NAMALWA (cell line): ENCODE data around the gene TAF10.

Experiments used
- DNase-seq: peaks from one replicate; pipeline ENCODE4 v3.0.0-alpha.2; 2015; ENCODE audit warnings: low spot score

The TAF10 gene

DNA sequence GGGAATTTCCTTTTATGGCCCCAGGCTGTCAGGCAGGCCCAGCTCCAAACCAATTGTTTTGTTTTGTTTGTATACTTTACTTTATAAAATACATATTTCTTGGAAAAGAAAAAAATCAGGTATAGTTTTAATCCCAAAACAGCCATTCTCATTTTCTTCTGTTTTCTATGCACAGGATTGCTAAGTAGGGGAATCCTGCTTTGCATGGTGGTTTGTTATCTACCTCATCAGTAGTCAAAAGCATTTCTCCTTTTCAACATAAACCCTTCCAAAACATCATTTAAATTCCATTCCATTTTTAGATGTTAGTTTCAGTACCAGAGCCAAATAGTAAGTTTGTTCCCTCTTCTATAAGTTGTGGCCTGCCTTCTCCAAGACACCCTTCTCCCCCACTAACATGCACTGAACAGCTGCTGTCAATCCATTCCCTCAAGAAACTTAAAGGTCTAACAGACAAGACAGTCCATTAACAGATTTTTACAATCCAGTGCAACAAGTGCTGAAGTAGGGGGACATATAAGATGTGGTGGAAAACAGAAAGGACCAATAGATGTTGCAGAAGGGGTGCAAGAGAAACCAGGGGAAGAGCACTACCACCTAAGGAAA lies 4.7 kb downstream of the TAF10 start:
- DNase-seq, result no peak

GRCh38 chr11:6606471-6607189 lies 5.4 kb downstream of the TAF10 start:
- peak; percentile 42 for DNase-seq

DNA sequence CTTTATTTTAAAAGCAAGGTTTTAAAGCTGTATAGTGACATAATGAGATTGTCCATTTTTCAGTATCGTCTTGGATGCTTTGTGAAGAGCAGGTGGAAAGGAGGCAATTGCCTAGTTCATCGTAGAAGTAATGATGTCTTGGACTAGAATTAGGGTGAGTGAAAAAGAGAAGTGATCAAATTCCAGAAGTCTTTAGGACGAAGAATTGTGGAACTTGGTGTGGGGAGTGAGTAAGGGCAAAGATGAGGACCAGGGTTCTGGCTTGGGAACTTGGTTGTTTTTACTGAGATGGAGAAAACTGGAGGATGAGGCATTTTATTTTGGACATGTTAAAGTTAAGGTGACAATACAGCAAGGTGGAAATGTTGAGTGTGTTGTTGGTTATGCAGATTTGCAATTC lies 7.2 kb downstream of the TAF10 start:
- no peak for DNase-seq

GRCh38 chr11:6604081-6604626 lies 7.9 kb downstream of the TAF10 start:
- peak; percentile 88 for DNase-seq

GRCh38 chr11:6603287-6604080 lies 8.5 kb downstream of the TAF10 start, which contains the start of the genes ILK and RRP8:
ILK (plus strand) TSS chr11:6603774; CDS start chr11:6604272, 498 bp downstream.
RRP8 (minus strand) TSS chr11:6603616; CDS start chr11:6603502, 114 bp downstream.
- DNase-seq, result peak; percentile 87

DNA sequence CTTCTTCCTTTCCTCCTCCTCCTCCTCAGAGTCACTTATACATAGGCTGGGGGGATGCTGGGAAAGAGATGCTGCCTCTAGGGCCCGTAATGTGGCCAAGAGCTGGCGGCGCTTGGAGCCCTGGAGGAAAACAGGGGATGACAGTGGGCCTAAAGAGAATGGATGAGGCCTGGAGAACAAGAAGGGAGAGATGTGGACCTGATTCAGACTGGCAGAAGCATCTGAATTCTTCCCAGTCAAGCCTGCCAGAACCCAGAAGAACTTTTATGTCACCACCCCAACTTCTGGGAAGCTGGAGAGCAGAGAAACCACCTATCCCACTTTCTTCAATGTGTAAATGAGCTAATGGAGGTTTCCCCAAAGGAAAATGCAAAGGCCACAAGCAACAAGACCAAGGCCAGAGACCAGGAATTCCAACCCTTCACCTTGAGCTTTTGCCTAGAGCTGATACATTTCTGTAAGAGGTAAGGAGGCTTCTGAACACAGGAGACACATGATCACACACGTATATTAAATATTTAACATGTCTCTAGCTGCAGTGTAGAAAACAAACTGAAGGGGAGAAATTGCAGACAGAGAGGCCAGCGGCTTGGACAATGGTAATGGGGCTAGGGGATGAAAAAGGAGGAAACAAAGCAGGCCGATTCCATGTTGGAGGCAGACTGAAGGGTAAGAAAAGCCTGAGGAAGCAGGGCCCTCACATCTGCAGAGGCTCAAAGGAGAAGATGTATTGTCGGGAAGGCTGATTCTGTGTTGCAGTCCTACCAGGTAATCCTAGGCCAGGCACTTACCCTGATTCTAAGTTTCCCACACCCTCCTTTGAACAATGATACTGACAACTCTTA lies 9.7 kb downstream of the TAF10 start:
- peak; percentile 36 for DNase-seq

GRCh38 chr11:6601041-6601461 lies 11.0 kb downstream of the TAF10 start:
- no peak for DNase-seq

DNA sequence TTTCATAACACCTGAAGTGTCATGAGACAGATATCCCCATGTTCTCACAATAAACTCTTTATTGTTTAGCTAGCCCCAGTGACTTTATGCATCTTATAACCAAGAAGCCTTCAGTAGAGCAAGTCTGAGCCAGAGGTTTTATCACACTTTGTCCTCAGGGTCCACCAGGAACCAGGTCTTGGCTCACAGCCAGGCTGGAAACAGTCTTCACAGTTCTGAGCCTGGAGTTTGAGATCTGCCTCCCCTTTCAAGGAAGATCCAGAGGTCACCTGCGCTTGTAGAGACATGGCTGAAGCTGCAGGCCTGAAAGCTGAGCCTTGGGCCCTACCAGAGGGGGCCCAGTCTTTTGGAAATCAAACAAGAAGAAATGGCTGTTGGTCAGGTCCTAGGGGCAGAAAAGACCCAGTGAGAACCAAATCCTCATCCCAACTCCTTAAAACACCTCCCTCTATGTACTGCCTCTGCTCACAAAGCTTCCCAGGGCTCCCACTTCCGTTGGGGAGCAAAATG lies 12.1 kb downstream of the TAF10 start:
- DNase-seq, result no peak

- DNase-seq, result no peak
Measured at GRCh38 chr11:6599449-6599848, 12.6 kb downstream of the TAF10 start.

DNA sequence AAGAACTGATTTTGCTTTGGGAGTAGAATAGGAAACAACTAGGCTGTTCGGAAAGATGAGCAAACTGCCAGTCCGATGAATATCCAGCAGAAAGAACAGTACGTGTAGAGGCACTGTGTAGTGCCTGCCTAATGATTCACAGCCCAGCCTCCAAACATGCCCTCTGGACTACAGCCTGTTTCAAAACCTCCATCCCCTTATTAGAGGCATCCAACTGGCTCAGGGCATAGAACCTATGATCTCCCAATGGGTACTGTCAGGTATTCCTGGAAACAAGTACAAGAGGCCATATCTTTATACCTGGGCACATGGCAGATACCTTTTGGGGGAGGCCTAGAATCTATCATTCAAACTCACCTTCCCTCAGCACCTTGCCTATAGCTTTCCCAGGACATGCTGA lies 13.5 kb downstream of the TAF10 start:
- DNase-seq, result no peak

- no peak for DNase-seq
Measured at GRCh38 chr11:6596239-6596877, 15.7 kb downstream of the TAF10 start.

DNA sequence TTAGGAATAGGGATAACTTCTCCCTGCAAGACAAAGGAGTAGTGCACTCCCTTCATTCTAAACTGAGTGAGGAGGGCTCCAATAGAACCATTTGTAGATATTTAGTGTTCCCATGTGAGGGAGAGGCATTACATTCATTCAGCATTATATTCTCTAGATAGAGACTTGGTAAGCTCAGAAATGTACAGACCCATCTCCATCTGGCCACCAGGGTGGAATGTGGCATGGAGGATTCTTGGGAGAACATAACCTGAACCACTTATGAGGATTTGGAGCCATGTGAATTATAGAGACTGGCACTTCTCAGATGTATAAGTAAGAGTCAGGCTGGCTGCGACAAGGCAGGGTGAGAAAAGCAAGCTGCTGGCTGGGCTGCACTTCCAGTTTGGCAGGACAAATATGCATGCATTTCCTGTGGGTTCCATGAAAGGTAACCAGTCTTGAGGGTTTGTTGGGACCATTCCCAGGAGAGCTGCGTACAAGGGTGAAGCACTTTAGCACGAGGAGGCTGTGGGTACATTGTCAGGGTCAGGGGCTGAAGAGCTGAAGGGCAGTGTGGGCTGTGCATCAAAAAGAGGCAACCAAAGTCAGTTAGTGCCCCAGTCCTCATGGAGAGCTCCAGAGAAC lies 17.8 kb downstream of the TAF10 start:
- no peak for DNase-seq

- no peak for DNase-seq
Measured at GRCh38 chr11:6588018-6588417, 24.0 kb downstream of the TAF10 start.

GRCh38 chr11:6587360-6587953 lies 24.6 kb downstream of the TAF10 start:
- DNase-seq, result no peak

DNA sequence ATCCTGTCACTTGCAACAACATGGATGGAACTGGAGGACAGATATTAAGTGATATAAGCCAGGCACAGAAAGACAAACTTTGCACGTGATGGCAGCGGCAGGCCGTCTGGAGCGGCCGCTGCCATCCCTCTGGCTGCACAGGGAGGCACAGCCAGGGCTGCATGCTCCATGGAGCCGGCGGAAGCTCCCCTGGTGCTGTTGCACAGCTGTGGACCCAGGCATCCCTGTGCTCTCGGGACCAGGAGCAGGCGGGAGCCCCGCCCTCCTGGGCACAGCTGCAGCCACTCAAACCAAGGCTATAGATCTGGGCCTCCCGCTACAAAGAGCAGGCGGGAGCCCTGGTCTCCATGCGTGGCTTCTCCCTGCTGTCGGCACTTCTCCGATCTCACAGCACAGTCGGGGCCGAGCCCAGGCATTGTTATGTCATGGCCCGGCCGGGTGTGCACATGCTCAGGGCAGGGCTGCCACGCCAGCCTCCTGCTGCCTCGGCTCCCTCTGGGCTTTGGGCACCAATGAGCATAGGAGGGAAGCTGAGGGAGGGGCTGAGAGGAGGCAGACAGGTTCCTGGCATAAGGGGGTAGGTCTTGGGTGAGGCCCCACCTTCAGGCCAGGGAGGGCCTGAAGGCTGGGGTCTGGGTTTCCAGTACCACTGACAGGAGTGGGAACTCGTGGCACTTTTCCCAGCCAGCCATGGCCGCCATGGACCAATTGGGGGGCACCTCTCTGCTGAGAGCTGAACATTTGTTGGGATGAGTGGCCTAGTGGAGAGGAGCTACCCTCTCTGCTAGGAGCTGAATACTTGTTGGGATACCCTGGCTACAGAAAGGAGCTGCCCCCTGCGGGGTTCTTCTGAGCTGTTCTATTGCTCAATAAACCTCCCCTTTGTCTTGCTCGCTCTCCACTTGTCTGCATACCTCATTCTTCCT lies 25.3 kb downstream of the TAF10 start:
- no peak for DNase-seq

DNA sequence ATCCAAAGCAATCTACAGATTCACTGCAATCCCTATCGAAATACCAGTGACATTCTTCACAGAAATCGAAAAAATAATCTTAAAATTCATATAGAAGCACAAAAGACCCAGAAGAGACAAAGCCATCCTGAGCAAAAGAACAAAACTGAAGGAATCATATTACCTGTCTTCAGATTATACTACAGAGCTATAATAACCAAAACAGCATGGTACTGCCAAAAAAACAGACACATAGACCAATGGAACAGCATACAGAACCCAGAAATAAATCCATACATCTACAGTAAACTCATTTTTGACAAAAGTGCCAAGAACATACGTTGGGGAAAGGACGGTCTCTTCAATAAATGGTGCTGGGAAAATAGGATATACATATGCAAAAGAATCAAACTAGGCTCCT lies 27.5 kb downstream of the TAF10 start:
- DNase-seq, result no peak

- no peak for DNase-seq
Measured at GRCh38 chr11:6583584-6583983, 28.4 kb downstream of the TAF10 start.

DNA sequence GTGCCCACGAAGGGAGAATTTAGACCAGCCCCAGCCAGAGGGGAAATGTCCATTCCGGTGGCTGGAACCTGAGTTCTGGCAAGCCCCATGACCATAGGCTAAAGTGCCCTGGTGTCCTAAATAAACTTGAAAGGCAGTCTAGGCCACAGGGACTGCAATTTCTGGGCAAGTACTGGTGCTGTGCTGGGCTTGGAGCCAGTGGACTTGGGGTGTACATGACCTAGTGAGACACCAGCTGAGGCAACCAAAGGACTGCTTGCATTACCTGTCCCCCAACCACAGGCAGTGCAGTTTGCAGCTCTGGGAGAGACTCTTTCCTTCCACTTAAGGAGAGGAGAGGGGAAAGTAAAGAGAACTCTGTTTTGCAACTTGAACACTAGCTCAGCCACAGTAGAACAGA lies 32.3 kb downstream of the TAF10 start:
- DNase-seq, result no peak

DNA sequence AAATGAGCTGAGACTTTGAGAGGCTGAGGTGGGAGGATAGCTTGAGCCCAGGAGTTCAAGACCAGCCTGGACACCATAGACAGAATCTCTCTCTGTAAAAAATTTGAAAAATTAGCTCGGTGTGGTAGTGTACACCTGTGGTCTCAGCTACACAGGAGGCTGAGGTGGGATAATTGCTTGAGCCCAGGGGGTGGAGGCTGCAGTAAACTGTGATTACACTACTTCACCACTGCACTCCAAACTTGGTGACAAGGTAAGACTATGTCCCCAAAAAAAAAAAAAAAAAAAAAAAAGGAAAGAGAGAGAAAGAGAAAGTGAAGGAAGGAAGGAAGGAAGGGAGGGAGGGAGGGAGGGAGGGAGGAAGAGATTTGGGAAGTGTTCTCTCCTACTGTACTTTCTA lies 33.9 kb downstream of the TAF10 start:
- no peak for DNase-seq
